SU-DHL-6 (cell line): ENCODE data around the gene PPP3CA.

Experiments
- CTCF ChIP-seq: fragments of 200-600 bp; sonication (generic); IDR thresholded peaks from one replicate; pipeline ENCODE4 v1.5.1; 2017; ENCODE audit warnings: antibody characterized with exemption, mild to moderate bottlenecking, low read length, moderate library complexity; ENCODE audit not compliant: insufficient read depth, poor library complexity, severe bottlenecking
- EZH2phosphoT487 ChIP-seq: fragments of 200-600 bp; sonication (generic), shearing (Covaris generic); conservative IDR thresholded peaks from 2 replicates; pipeline ENCODE4 v1.6.1; 2018; ENCODE audit warnings: mild to moderate bottlenecking, antibody characterized with exemption, low read length, moderate library complexity, mixed read lengths

GRCh38 chr4:101222156-101222845 lies 125.0 kb downstream of the PPP3CA start:
- TF ChIP-seq CTCF (no peak), EZH2phosphoT487 (no peak)
